Measurements from ENCODE around the gene CYB5D1.
A peak's percentile ranks its signal among the peaks of the same experiment; 100 is the strongest.

CYB5D1 gene

DNA sequence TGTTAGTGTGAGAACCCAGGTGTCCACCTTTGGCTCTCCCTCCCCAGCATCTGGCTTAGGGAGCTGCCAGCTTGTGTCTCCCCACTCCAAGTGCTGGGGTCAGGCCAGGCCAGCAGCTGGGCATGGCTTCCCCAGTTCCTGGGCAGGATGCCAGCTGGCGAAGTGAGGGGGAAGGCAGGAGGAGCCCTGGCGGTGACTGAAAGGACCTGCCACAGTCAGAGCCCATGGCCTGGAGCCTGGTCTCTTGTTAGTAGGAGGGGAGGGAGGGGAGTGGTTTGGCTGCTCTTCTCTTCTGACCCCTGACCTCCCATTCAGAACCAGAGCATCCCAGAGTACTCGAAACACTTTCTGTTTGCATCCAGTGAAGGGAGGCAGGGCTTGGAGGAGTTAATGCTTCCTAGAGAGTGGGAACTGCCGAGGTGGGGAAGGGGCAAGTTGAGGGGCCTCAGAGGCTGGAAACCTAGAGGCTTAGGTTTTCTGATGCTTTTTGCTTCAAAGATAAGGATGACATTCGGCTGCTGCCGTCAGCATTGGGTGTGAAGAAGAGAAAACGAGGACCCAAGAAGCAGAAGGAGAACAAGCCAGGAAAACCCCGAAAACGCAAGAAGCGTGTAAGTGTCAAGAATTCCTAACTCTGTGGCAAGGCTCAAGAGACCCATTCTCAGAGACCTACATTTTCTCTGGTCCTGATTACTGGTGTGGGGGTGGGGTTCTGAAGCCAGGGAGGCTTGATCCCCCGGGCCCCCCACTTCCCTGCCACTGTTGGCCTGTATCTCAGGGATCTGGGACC, 31.6 kb downstream of the CYB5D1 start:
- Histone ChIP-seq H3K9ac (ENCODE audit: low read length) (peak overlapping the region; percentile 32), H3K36me3 (ENCODE audit: control insufficient read depth, insufficient read depth, low read length) (peaks cover 22% of the 10 kb centered on the region), H3K27ac (ENCODE audit: low read depth, low read length) (peak overlapping the region; percentile 81), H3K4me3 (ENCODE audit: low read length) (peak overlapping the region; percentile 94), H3K27me3 (ENCODE audit: control insufficient read depth, insufficient read depth, low read length) (no peaks in the 10 kb centered on the region), H3K4me1 (ENCODE audit: control insufficient read depth, insufficient read depth, low read length) (peaks cover 39% of the 10 kb centered on the region)

DNA sequence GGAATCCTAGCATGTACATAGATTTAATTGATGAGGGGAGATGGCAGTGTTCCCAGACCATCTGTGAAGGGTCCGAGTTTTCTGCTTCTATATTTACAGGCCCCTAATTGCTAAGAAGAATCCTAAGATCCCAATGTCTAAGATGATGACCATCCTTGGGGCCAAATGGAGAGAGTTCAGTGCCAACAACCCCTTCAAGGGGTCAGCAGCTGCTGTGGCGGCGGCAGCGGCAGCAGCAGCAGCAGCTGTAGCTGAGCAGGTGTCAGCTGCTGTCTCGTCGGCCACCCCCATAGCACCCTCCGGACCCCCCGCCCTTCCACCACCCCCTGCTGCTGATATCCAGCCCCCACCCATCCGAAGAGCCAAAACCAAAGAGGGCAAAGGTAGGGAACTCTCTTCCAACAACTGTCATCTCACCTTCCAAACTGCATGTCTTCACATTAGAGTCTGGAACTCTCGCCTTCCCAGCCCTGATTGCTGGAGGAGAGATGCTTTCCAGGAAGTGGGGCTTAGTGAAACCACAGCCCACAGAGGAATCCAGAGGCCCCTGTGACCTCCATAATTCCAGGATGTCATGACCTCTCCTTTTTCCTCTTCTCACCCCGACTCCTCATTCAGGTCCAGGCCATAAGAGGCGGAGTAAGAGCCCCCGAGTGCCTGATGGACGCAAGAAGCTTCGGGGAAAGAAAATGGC, 35.5 kb downstream of the CYB5D1 start:
- Histone ChIP-seq H3K9ac (ENCODE audit: low read length) (no peak overlapping the region), H3K36me3 (ENCODE audit: control insufficient read depth, insufficient read depth, low read length) (peaks cover 38% of the 10 kb centered on the region), H3K27me3 (ENCODE audit: control insufficient read depth, insufficient read depth, low read length) (no peaks in the 10 kb centered on the region), H3K4me3 (ENCODE audit: low read length) (no peak overlapping the region), H3K27ac (ENCODE audit: low read depth, low read length) (no peak overlapping the region), H3K4me1 (ENCODE audit: control insufficient read depth, insufficient read depth, low read length) (peaks cover 19% of the 10 kb centered on the region)

DNA sequence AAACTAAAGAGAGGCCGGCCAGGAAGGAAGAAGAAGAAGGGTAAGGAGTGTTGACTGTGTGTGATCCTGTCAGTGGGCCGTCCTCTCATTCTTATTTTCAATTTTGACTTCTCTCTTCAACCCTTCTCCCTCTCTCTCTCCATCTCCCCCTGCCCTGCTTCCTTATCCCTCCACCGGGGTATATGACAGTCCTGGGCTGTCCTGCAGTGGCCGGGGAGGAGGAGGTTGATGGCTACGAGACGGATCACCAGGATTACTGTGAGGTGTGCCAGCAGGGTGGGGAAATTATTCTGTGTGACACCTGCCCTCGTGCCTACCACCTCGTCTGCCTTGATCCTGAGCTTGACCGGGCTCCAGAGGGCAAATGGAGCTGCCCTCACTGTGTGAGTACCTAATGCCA, 36.4 kb downstream of the CYB5D1 start:
- H3K36me3 ChIP-seq (ENCODE audit: control insufficient read depth, insufficient read depth, low read length) = peaks cover 43% of the 10 kb centered on the region
- peaks cover 11% of the 10 kb centered on the region for H3K4me1 ChIP-seq (ENCODE audit: control insufficient read depth, insufficient read depth, low read length)
- H3K27ac ChIP-seq (ENCODE audit: low read depth, low read length) = no peak overlapping the region
- no peaks in the 10 kb centered on the region for H3K27me3 ChIP-seq (ENCODE audit: control insufficient read depth, insufficient read depth, low read length)
- H3K9ac ChIP-seq (ENCODE audit: low read length) = no peak overlapping the region
- H3K4me3 ChIP-seq (ENCODE audit: low read length) = no peak overlapping the region

DNA sequence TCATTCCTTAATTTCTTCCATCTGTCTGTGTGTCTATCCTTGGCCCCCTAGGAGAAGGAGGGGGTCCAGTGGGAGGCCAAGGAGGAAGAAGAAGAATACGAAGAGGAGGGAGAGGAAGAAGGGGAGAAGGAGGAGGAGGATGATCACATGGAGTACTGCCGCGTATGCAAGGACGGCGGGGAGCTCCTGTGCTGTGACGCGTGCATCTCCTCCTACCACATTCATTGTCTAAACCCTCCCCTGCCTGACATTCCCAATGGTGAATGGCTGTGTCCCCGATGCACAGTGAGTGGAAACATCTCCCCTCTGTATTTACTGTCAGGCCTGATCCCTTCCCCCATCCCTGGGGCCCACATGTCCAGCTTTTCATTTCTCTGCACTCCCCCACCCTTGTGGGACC, 37.1 kb downstream of the CYB5D1 start:
- Histone ChIP-seq H3K9ac (ENCODE audit: low read length) (no peak overlapping the region), H3K27ac (ENCODE audit: low read depth, low read length) (no peak overlapping the region), H3K4me1 (ENCODE audit: control insufficient read depth, insufficient read depth, low read length) (peaks cover 4% of the 10 kb centered on the region), H3K27me3 (ENCODE audit: control insufficient read depth, insufficient read depth, low read length) (no peaks in the 10 kb centered on the region), H3K36me3 (ENCODE audit: control insufficient read depth, insufficient read depth, low read length) (peaks cover 49% of the 10 kb centered on the region), H3K4me3 (ENCODE audit: low read length) (no peak overlapping the region)

DNA sequence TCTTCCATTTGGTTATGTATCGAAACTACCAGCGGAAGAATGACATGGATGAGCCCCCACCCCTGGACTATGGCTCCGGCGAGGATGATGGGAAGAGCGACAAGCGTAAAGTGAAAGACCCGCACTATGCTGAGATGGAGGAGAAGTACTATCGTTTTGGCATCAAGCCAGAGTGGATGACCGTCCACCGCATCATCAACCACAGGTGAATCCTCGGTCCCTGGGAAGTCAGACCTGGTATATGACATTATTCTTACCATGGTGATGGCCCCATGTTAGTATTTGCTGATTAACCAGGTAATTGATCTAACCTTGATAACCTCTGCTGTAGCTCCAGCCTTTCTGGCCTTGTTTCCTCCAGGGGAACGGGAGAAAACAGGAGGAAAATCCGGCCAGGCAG, 39.3 kb downstream of the CYB5D1 start:
- Histone ChIP-seq H3K9ac (ENCODE audit: low read length) (no peak overlapping the region), H3K4me1 (ENCODE audit: control insufficient read depth, insufficient read depth, low read length) (no peaks in the 10 kb centered on the region), H3K27me3 (ENCODE audit: control insufficient read depth, insufficient read depth, low read length) (no peaks in the 10 kb centered on the region), H3K27ac (ENCODE audit: low read depth, low read length) (no peak overlapping the region), H3K36me3 (ENCODE audit: control insufficient read depth, insufficient read depth, low read length) (peaks cover 49% of the 10 kb centered on the region), H3K4me3 (ENCODE audit: low read length) (no peak overlapping the region)

DNA sequence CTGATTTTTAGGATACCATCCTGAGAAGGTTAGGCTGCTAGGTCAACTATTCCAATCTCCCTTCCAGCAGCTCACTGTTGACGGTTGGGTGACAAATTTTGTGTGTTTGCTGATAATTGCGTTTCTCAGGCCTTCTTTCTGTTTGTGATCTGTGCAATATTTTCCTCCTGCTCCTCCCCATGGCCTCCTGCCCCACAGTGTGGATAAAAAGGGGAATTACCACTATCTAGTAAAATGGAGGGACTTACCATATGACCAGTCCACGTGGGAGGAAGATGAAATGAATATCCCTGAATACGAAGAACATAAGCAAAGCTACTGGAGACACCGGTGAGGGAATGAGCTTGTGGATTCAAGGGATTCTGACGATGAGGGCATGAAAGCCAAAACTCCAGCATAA, 40.0 kb downstream of the CYB5D1 start:
- Histone ChIP-seq H3K36me3 (ENCODE audit: control insufficient read depth, insufficient read depth, low read length) (peaks cover 51% of the 10 kb centered on the region), H3K27ac (ENCODE audit: low read depth, low read length) (no peak overlapping the region), H3K9ac (ENCODE audit: low read length) (no peak overlapping the region), H3K4me3 (ENCODE audit: low read length) (no peak overlapping the region), H3K4me1 (ENCODE audit: control insufficient read depth, insufficient read depth, low read length) (no peaks in the 10 kb centered on the region), H3K27me3 (ENCODE audit: control insufficient read depth, insufficient read depth, low read length) (no peaks in the 10 kb centered on the region)

DNA sequence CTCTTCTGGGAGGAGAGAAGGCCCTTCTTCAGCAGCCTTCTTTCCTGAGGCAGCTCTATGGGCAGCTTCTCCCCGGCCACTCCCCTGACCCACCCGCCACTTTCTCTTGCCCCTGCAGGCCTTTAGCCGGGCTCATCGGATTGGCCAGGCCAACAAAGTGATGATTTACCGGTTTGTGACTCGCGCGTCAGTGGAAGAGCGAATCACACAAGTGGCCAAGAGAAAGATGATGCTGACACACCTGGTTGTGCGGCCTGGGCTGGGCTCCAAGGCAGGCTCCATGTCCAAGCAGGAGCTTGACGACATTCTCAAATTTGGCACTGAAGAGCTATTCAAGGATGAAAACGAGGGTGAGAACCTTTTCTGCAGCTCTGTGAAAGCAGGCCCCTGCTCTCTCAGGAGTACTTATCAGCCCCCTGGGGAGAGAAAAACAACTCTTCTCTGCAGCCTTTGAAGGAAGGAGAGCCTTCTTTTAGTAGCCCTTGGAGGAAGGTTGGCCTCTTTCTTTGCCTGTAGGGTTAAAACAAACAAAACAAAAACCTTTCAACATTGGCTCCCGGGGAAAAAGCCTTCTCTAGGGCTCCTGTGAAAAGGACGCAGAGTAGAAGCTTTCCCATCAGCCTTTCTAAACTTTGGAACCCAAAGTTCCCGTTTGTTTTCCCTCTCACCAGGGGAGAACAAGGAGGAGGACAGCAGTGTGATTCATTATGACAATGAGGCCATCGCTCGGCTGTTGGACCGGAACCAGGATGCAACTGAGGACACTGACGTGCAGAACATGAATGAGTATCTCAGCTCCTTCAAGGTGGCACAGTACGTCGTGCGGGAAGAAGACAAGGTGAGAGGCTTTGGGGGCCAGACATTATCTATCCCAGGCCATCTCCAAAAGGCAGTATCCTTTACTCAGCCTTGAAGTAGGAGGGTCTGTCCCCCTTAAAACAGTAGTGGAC, 45.6 kb downstream of the CYB5D1 start:
- no peak overlapping the region for H3K27ac ChIP-seq (ENCODE audit: low read depth, low read length)
- H3K4me3 ChIP-seq (ENCODE audit: low read length) = no peak overlapping the region
- H3K27me3 ChIP-seq (ENCODE audit: control insufficient read depth, insufficient read depth, low read length) = no peaks in the 10 kb centered on the region
- peaks cover 62% of the 10 kb centered on the region for H3K36me3 ChIP-seq (ENCODE audit: control insufficient read depth, insufficient read depth, low read length)
- no peak overlapping the region for H3K9ac ChIP-seq (ENCODE audit: low read length)
- H3K4me1 ChIP-seq (ENCODE audit: control insufficient read depth, insufficient read depth, low read length) = no peaks in the 10 kb centered on the region

DNA sequence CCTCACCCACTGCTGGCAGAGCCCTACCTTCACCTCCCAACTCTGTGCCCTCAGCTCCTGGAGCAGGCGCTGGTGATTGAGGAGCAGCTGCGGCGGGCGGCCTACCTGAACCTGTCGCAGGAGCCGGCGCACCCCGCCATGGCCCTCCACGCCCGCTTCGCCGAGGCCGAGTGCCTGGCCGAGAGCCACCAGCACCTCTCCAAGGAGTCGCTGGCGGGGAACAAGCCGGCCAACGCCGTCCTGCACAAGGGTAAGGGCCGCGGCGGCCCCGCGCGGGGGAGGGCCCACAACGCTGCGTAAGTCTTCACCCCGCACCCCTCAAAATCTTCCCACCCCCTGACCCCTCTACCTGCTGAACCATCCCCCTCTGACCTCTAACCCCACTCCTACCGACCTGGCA, 51.3 kb downstream of the CYB5D1 start:
- Histone ChIP-seq H3K27me3 (ENCODE audit: control insufficient read depth, insufficient read depth, low read length) (no peaks in the 10 kb centered on the region), H3K27ac (ENCODE audit: low read depth, low read length) (no peak overlapping the region), H3K36me3 (ENCODE audit: control insufficient read depth, insufficient read depth, low read length) (peaks cover 44% of the 10 kb centered on the region), H3K4me1 (ENCODE audit: control insufficient read depth, insufficient read depth, low read length) (no peaks in the 10 kb centered on the region), H3K4me3 (ENCODE audit: low read length) (no peak overlapping the region), H3K9ac (ENCODE audit: low read length) (no peak overlapping the region)

DNA sequence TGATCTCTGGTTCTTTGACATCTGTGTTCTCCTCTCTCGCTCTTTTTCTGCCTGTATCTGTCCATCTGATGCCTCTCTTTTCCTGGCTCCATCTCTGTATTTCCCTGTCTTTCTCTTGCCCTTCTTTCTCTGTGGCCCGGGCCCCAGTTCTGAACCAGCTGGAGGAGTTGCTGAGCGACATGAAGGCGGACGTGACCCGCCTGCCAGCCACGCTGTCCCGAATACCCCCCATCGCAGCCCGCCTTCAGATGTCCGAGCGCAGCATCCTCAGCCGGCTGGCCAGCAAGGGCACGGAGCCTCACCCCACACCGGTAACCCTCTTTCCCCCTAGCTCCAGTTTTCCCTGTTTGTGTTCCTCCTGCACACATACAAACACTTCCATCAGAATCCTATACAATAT, 52.5 kb downstream of the CYB5D1 start:
- H3K27ac ChIP-seq (ENCODE audit: low read depth, low read length) = no peak overlapping the region
- H3K27me3 ChIP-seq (ENCODE audit: control insufficient read depth, insufficient read depth, low read length) = no peaks in the 10 kb centered on the region
- peaks cover 36% of the 10 kb centered on the region for H3K36me3 ChIP-seq (ENCODE audit: control insufficient read depth, insufficient read depth, low read length)

DNA sequence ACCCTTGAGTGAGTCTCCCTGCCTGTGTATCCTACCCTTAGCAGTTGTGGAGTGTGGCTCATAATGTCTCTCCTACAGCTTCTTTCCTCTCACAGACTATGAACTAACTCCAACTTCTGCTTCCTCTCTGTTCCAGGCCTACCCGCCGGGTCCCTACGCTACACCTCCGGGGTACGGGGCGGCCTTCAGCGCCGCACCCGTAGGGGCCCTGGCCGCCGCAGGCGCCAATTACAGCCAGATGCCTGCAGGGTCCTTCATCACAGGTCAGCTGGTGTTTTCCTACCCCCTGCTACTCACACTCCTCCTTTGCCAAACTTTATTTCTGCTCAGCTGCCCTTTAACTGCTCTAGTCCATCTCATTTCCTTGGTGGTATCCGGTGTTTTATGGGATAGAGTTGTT, 52.9 kb downstream of the CYB5D1 start:
- no peak overlapping the region for H3K4me3 ChIP-seq (ENCODE audit: low read length)
- no peak overlapping the region for H3K27ac ChIP-seq (ENCODE audit: low read depth, low read length)
- no peaks in the 10 kb centered on the region for H3K27me3 ChIP-seq (ENCODE audit: control insufficient read depth, insufficient read depth, low read length)
- no peak overlapping the region for H3K9ac ChIP-seq (ENCODE audit: low read length)
- peaks cover 9% of the 10 kb centered on the region for H3K4me1 ChIP-seq (ENCODE audit: control insufficient read depth, insufficient read depth, low read length)
- H3K36me3 ChIP-seq (ENCODE audit: control insufficient read depth, insufficient read depth, low read length) = peaks cover 36% of the 10 kb centered on the region

More for the DNA sequence above, 52.5 kb downstream of the CYB5D1 start:
- Histone ChIP-seq H3K4me1 (ENCODE audit: control insufficient read depth, insufficient read depth, low read length) (peaks cover 7% of the 10 kb centered on the region), H3K9ac (ENCODE audit: low read length) (no peak overlapping the region), H3K4me3 (ENCODE audit: low read length) (no peak overlapping the region)

DNA sequence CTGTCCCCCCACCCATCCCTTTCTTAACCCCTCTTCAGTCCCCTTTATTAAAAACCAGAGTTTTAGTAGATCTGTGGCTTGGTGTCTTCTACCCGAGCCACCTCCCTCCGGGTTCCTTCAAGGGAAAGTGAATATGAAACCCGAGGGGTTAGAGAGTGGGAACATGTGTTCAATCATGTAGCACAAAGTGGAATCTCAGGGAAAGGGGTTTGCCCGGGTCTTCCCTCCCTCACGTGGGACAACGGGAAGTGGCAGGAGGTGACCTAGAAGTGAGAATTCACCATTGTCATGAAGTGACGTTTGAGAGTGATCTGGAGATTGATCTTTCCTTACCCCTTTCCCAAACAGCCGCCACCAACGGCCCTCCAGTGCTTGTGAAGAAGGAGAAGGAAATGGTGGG, 53.3 kb downstream of the CYB5D1 start:
- H3K36me3 ChIP-seq (ENCODE audit: control insufficient read depth, insufficient read depth, low read length) = peaks cover 36% of the 10 kb centered on the region

More for the DNA sequence above, 53.3 kb downstream of the CYB5D1 start:
- H3K4me1 ChIP-seq (ENCODE audit: control insufficient read depth, insufficient read depth, low read length) = peaks cover 9% of the 10 kb centered on the region
- H3K9ac ChIP-seq (ENCODE audit: low read length) = no peak overlapping the region
- H3K27me3 ChIP-seq (ENCODE audit: control insufficient read depth, insufficient read depth, low read length) = no peaks in the 10 kb centered on the region
- no peak overlapping the region for H3K27ac ChIP-seq (ENCODE audit: low read depth, low read length)
- no peak overlapping the region for H3K4me3 ChIP-seq (ENCODE audit: low read length)
